Medulla oblongata (tissue), 1 donor: ENCODE data around the gene SLC39A6.
A peak's percentile ranks its signal among the peaks of the same experiment; 100 is the strongest.
"Not testable (repeated sequence)": the region's sequence is repeated elsewhere in the genome, so short reads cannot be mapped to it uniquely, and the experiment has no call there.

ENCODE experiments used
- DNase-seq: peaks from one replicate; pipeline ENCODE4 v3.0.0-alpha.2; 2015; ENCODE audit errors: extremely low spot score

SLC39A6 gene

DNA sequence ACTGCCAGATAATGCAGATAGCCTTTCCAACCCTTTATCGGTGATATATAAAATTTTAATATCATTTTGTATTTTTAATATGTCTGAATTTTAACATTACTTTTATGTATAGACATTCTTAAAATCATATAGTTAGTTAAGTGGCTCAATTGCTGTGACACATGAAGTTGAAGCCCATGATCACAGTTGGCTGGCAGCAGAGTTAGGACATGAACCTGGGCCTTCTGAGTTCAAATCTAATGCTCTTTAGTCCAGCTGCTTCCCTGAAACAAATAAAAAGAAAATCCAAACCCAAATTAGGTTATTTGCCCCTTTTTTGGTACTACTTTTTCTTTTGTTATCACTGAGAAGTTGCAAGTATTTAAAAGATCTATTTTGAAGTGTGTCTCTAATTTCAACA is 6.1 kb upstream of the SLC39A6 start:
- DNase-seq: no peak

DNA sequence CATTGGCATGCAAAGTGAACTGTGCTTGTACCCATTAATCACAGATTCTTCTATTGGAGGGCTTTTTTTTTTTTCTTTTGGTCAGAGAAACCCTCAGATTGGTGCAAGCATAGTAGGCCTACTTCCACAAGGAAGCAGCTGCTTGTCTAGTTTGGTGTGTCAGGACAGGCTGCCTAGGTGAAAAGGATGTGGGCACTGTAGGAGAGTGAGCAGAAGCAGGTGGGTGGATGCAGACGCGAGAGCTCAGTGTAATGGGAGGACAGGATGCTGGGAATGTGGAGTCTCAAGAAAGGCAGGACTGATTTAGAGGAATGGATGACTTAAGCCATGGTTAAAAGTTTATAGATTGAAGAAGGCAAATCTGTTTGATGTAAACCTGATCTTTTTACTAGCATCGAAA is 3.6 kb upstream of the SLC39A6 start:
- DNase-seq: no peak

DNA sequence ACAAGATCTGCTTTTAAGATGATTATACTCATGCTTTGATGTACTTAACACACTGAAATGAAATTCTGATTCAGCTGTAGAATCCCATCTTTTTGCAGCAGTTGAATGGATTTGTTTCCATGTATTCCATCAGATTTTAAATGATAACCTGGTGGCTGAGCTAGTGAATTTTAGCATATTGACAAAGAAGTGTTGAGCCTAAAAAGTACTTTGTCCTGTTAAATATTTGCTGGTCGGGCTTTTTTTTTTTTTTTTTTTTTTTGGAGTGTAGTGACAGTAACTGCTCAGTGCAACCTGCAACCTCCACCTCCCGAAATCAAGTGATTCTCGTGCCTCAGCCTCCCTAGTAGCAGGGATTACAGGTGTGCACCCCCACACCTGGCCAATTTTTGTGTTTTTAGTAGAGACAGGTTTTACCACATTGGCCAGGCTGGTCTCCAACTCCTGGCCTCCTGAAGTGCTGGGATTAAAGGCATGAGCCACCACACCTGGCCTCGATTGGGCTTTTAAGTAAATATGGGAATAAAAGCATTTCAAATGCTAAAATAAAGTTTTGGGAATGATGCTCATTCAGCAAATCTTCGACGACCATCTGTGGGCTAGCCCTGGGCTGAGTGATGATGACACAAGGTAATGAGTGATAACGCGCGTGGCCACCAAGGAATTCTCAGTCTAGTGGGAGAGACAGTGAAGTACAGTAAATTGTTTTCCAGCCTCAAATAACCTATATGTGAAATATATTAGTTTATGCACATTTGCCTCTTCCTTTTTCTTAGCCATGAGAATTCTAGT is 2.7 kb upstream of the SLC39A6 start:
- DNase-seq: no peak

DNA sequence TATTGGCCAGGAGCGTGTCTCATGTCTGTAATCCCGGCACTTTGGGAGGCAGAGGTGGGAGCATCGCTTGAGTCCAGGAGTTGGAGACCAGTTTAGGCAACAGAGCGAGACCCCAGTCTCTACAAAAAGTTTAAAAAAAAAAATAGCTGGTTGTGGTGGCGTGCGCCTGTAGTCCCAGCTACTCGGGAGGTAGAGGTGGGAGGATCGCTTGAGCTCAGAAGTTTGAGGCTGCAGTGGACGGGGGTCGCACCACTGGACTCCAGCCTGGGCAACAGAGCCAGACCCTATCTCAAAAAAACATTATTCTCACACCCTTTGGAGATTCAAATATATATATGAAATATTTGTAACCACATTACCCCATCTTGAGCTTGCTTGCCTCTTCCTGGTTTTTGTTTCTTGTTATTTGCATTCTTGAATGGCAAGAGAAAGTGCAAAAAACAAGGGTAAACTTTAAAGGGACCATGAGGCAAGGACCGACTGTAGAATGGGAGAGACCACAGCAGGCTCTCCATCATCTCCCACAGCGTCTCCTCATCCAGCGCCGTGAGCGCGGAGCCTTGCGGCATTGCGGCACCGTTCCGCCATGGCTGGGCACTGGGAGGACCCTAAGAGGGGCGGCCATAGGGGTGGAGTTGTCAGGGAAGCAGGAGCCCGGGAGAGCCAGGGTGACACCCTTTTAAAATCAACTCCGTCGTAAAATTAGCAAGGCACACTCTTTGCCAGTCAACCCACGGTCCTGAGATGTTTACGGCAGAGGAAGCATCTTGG is 1.9 kb upstream of the SLC39A6 start:
- DNase-seq: no peak

DNA sequence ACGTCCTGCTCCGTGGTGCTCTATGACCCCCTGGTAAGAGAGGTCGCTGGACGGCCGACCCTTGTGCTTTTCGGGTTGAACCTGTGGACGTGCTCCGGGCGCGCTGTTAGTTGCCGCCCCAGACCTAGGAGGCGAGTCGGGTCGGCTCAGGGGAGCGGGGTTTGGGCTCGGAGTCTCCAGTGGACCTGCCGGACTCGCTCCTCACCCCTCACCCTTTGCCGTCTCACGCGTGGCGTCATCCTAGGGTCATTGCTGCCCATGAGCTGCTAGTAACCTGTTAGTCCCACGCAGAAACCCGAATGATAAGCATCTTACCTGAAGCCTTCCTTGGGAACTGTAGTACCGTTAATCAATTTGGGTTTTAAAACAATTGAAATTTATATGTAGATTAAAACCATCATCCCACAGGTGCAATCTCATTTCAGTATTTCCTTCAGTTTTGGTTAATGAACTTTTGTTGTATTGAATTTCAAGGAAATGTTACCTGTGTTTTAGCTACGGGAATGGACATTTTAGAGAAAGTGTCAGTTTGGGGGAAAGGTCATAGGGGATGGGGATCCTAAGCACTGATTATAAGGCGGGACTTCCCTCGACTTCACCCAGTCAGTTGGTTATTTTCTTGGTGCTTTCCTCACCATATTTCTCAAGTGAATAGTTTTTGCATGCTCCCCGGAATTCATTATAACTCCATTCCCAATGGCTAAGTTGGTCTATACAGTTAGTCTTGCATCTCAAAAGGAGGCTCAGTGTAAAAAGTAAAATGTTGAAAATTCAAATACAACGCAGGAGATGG is 1.1 kb upstream of the SLC39A6 start:
- DNase-seq: no peak

DNA sequence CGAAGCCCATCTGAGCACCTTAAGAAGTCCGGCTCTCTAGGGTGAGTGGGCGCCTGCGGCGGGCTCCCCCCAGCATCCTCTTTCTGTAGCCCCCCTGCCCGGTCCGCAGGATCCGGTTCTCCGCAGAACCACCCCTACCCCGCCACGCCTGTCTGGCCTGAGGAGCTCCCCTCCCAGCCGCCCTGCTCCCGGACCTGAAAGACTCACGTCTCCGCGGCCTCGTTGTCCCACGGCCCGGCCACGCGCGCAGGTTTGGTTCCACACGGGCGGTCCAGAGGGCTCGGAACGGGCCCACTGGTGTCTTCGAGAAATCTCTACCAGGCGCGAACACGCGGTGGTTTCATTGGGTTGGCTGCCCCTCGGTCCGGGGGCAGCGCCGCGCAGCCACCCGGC is 237 bp downstream of the SLC39A6 start:
- DNase-seq: no peak

DNA sequence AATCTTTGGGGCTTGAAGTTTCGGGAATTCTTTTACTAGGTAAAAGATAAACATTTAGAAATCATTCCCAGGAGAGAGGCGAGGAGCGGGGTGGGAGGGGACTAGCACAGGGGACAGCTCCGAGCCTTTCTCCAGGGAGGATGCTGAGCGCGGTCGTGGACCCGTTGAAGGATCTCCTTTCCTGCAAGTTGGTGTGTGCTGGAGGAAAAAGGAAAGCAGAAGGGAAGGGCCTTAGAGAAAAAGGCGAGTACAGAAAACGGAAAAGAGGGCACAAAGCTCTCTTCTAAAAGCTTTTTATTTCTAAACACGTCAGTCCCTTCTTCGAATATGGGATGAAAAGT is 640 bp downstream of the SLC39A6 start:
- peak; percentile 22 for DNase-seq

DNA sequence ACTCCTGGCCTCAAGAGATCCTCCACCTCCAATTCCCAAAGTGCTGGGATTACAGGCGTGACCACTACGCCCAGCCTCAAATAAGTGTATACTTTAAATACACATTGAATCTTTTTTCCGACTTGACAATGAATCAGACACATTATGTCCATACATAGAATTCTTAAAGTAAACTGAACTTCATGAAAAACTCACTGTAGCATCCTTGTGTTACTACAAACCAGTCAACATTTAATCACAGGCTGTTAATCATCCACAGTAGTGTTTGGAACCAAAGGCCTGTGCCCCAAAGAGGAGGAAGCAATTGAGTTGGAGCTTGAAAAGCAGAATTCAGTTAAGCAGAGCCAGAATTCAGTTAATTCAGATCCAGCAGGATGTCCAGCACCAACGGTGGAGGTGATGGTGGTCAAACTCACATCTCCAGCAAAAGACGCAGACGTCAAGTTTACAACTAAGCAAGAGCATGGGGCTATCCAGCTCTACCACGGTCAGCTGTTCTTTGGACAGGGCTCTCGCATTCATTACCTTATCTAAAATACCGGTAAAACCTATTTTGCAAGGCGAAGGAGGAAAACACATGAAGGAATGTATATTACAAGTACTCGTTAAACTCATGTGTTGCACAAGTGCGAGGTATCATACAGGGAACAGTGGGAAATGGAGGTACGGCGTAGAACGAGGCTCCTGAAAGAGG is 1.2 kb downstream of the SLC39A6 start:
- DNase-seq: peak; percentile 21

DNA sequence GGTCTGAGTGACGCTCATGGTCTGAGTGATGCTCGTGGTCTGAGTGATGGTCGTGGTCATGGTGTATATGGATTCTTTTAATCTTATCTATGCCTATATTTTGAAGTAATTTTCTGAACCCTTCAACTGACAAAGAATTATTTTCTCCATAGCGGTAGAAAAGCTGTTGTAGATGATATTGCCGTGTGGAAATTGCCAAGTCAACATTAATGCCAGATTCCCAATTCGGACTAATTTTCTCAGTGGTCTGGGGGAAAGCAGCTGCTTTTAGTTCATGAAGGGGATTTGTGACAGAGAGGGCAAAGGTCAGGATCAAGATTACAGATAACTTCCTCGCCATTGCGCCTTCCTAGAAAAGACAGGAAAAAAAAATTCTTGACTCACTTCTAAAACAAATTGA is 2.5 kb downstream of the SLC39A6 start:
- DNase-seq: no peak

DNA sequence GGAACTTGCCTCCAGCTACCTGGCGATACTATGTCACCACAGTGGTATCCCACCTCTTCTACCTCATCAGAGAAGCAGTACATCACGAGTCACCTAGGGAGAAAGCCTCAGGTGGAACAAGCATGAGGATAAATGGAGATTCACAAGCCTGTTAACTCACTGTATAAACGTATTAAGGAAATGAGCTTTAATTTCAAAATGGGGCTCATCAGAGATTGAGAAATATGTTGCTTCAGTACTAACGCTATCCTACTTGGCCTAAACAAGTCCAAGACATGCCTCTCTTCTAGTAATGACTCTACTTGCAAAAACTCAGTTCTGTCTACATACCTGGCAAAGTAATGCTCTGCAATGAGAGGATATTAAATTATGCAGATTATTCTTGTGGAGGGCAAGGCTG is 4.3 kb downstream of the SLC39A6 start:
- no peak for DNase-seq

DNA sequence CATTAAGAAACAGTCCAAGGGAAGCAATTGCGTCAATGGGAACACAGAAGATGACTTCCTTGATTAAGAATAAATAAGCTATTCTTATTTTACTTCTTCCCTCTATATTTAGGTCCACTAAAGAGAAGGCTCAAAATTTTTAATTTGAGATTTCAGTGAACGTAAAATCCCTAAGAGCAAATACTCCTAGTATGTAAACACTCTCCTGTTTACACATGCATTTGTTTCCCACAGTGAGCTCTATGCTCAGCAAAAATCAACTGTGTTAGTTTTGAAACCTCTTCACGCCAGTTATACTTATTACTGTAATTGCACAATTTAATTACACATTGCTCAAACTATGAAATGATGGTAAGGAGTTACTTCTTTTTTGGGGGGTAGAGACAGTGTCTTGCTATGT is 8.8 kb downstream of the SLC39A6 start:
- no peak for DNase-seq

DNA sequence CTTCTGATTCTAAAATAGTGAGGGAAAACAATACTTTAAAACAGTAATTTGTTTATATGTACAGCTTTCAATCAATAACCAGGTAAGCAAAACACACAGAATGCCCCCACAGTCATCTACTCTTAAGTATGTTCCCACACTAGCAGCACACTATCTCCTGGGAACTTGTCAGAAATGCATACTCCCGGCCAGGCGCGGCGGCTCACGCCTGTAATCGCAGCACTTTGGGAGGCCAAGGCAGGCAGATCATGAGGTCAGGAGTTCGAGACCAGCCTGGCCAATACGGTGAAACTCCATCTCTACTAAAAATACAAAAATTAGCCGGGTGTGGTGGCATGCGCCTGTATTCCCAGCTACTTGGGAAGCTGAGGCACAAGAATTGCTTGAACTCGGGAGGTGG is 12.4 kb downstream of the SLC39A6 start:
- DNase-seq: not testable (repeated sequence)

DNA sequence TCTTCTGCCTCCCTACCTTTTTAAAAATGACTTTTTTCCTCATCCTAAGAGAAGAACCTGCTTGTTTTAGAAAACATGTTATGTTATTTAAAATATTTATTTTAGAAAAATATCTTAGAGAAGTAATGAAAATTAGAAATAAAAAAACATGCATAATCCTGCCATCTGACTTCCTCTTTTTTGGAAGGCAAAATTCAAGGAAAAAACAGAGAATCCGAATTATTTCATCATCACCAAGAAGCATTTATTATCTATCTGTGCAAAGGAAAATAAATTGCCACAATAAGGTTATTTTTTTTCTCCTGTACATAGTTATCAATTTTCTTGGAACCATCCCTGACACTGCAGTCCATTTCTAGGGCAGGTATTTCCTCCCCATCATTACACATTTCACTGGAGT is 14.4 kb downstream of the SLC39A6 start:
- DNase-seq: no peak

DNA sequence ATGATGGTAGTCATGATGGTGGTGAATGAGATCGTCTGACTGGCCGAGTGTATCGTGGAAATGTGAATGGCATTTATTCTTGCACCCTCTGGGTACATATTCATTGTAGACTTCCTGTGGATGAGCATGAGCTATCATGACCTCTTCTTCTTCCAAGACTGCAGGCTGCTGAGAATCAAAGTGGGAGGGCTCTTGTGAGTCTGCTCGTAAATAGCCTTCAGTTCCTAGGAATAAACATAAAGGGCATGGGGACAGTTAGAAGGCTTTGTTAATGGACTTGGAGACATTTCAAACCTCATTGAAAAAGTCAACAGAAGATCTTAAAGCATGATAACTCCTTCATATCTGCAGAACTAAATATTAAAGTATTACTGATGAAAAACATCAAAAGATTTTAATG is 14.9 kb downstream of the SLC39A6 start:
- DNase-seq: no peak

DNA sequence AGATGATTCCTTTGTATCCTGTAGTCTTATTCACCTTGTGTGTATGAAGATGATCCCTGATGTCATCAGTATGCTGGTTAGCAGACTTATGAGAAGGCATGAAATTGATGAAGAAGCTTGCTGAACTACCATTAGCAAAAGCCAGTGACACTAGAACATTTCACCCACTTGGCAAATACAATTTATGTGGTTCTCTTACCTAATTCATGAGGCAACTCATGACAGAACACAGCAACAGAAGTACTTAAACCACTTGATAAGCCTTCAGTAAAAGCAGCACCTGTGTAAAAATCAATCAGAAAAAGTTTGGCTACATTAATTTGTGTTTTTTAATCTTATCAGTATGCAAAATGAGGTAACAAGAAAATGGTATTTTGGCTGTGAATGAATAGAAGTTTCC is 16.8 kb downstream of the SLC39A6 start:
- no peak for DNase-seq

DNA sequence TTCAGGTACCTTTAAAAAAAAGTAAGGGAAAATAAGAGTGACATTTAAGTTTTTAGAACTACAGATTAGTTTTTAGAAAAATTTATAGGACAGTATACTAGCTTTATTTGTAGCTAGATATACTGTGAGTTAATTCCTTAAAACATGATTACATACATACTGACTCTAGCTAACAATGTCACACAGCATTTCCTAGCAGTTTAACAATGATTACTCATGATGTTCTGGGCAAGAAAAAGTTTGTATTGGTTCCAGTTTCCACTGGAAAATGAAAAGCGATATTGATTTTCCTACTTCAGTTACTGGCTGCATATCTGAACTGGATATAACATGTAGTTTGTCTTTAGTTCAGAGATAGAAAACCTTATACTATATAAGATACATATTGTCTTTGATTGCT is 19.4 kb downstream of the SLC39A6 start:
- no peak for DNase-seq

DNA sequence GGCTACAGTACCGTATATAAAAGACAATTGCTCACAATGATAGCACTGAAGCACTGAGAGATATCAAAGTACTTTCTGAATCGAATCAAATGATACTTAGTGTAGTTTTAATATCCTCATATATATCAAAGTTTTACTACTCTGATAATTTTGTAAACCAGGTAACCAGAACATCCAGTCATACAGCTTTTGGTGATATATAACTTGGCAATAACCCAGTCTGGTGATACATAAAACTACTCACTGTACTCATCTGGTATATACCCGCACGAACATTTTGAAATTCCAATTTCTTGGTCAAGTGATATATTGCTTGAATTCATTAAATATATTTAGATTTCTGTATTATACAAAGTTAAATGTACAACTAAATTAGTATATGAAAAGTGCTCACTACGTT is 20.5 kb downstream of the SLC39A6 start:
- no peak for DNase-seq

DNA sequence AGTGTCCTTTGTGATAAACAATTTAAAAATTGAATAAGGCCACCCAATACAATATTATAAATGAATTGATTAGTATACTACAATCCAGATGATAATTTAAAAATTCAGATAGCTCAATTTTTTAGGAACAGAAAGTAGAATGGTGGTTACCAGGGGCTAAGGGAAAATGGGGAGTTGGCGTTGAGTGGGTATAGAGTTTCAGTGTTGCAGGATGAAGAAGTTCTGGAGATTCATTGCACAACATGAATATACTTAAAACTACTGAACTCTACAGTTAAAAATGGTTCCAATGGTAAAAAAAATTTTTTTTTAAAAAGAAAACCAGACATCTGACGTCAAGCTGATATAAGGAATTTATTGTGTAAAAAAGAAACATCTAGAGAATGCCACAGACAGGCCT is 20.9 kb downstream of the SLC39A6 start:
- no peak for DNase-seq

DNA sequence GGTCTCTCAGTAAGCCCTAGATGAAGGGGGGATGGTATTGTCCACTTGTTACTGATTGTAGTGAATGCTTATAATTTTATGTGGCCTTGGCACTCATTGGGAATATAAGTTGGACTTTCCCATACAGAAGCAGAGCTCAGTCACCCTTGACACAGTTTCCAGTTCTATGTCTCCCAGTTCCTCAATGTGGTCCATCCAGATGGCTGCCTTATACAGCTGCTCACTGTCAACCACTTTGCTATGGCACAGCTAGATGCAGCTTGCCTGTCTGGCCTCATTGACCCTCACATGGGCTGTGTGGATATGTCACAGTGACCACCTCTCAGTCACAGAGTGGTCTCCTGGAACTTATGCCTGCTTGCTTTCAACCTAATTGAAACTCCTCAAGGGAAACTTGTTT is 21.7 kb downstream of the SLC39A6 start:
- no peak for DNase-seq

DNA sequence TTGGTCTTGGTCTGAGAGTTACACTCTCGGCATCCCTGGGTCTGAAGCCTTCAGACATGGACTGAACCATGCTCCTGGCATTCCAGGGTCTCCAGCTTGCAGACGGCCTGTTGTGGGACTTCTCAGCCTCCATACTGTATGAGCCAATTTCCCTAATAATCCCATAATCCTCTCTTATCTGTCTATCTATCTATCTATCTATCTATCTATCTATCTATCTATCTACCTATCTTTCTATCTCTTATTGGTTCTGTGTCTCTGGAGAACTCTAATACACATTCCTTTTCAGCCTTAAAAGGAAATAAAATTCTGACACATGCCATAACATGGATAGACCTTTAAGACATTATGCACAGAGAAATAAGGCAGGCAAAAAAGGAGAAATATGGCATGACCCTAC is 24.4 kb downstream of the SLC39A6 start:
- DNase-seq: no peak

DNA sequence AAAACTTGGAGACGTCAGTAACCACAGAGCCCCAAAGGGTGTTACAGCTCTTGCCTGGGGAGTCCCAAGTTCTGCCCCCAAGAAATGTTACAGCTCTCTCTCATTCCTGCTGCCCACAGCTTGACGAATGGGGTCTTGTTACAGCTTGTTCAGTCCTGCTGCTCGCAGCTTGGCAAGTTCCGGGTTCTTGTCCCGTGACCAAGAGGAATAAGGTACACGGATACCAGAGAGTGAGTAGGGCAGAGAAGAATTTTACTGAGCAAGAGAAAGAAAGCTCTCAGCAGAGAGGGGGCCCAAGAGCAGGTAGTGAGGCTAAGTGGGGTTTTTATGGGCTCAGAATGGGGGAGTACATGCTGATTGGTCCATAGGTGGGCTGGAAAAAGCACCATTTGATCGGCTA is 27.2 kb downstream of the SLC39A6 start:
- DNase-seq: no peak

DNA sequence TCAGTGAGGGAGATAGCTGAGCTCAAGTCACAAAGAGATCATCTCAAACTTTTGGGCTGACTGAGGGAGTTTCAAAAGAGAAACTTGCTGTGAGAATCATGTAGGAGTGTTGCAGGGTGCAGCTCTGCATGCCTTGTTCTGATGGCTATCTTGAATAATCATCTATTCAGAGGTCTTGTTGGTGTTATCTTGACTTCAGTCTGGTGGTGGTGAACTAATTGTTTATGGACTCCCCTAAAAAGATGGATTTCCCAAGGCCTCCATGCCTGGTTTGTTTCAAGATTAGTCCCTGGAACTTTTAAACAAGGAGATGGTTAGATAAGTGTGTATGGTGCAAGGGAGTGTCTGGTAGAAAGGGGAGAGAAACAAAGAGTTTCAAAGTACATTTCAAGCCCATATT is 29.8 kb downstream of the SLC39A6 start:
- DNase-seq: no peak
